Neural cell (in vitro differentiated cells): ENCODE data around the gene PIP5K1B. TPM values are rescaled to one million over a fixed set of nuclear protein-coding genes. Genes with fewer than 3 reads are reported as not detected.

Experiments used
- H2AFZ ChIP-seq: fragments of 200-600, 300-800 bp; sonication (generic), shearing (Covaris generic); 2 replicates; pipeline ENCODE4 v1.6.0; 2014; ENCODE audit warnings: low read depth, mild to moderate bottlenecking, antibody characterized with exemption, low read length, moderate library complexity
- H3F3A ChIP-seq: fragments of 200-600 bp; shearing (Covaris generic); 2 replicates; pipeline ENCODE4 v1.6.1; 2016; ENCODE audit warnings: mild to moderate bottlenecking, moderate library complexity, mixed read lengths, antibody characterized with exemption, low read length; ENCODE audit not compliant: insufficient read depth, poor library complexity, severe bottlenecking
- H3K27ac ChIP-seq: fragments of 200-600, 300-800 bp; sonication (generic), shearing (Covaris generic); 2 replicates; pipeline ENCODE4 v1.5.1; 2014; ENCODE audit warnings: mild to moderate bottlenecking, low read length, moderate library complexity
- H3K27me3 ChIP-seq: fragments of 300-800, 200-600 bp; sonication (generic), shearing (Covaris generic); 2 replicates; pipeline ENCODE4 v1.6.0; 2014; ENCODE audit warnings: mild to moderate bottlenecking, low read depth, low read length, moderate library complexity; ENCODE audit not compliant: insufficient read depth
- H3K36me3 ChIP-seq: fragments of 300-800, 200-600 bp; sonication (generic), shearing (Covaris generic); 2 replicates; pipeline ENCODE4 v1.5.1; 2014; ENCODE audit warnings: mild to moderate bottlenecking, antibody characterized with exemption, low read length, moderate library complexity; ENCODE audit not compliant: insufficient read depth
- H3K4me2 ChIP-seq: fragments of 300-800, 200-600 bp; sonication (generic), shearing (Covaris generic); 2 replicates; pipeline ENCODE4 v1.6.0; 2014; ENCODE audit warnings: mild to moderate bottlenecking, low read length
- H3K4me3 ChIP-seq: fragments of 300-800, 200-600 bp; sonication (generic), shearing (Covaris generic); 2 replicates; pipeline ENCODE4 v1.5.1; 2014; ENCODE audit warnings: mild to moderate bottlenecking, low read length, moderate library complexity
- H3K79me2 ChIP-seq: fragments of 200-600 bp; shearing (Covaris generic); replicated peaks from 2 replicates; pipeline ENCODE4 v1.6.0; 2014; ENCODE audit warnings: mild to moderate bottlenecking, low read length, moderate library complexity; ENCODE audit not compliant: insufficient read depth
- H3K9ac ChIP-seq: fragments of 300-800, 200-600 bp; sonication (generic), shearing (Covaris generic); 2 replicates; pipeline ENCODE4 v1.6.1; 2016; ENCODE audit warnings: mild to moderate bottlenecking, low read length, mixed read lengths
- H3K9me2 ChIP-seq: fragments of 200-600 bp; shearing (Covaris generic); 2 replicates; pipeline ENCODE4 v1.6.1; 2016; ENCODE audit warnings: mild to moderate bottlenecking, low read length, mixed read lengths; ENCODE audit not compliant: insufficient read depth
- H3K9me3 ChIP-seq: fragments of 200-600, 300-800 bp; sonication (generic), shearing (Covaris generic); 2 replicates; pipeline ENCODE4 v1.6.1; 2016; ENCODE audit warnings: mild to moderate bottlenecking, mixed run types, low read length, moderate library complexity, mixed read lengths
- H4K20me1 ChIP-seq: fragments of 200-600 bp; shearing (Covaris generic); 2 replicates; pipeline ENCODE4 v1.6.1; 2016; ENCODE audit warnings: mild to moderate bottlenecking, mixed run types; ENCODE audit not compliant: insufficient read depth
- EP300 ChIP-seq: fragments of 450-650 bp; conservative IDR thresholded peaks from 2 replicates; pipeline ENCODE4 v1.6.1; 2014; ENCODE audit warnings: antibody characterized with exemption, mild to moderate bottlenecking, moderate library complexity; ENCODE audit not compliant: poor library complexity, severe bottlenecking
- EZH2 ChIP-seq: fragments of 200-600, 300-800 bp; shearing (Covaris generic), sonication (generic); IDR thresholded peaks from 2 replicates; pipeline ENCODE4 v1.6.1; 2014; ENCODE audit warnings: antibody characterized with exemption, low read length, borderline replicate concordance, mild to moderate bottlenecking; ENCODE audit not compliant: insufficient read depth, poor library complexity, severe bottlenecking
- MXI1 ChIP-seq: fragments of 450-650 bp; conservative IDR thresholded peaks from 2 replicates; pipeline ENCODE4 v1.6.1; 2014; ENCODE audit warnings: antibody characterized with exemption, mild to moderate bottlenecking; ENCODE audit not compliant: poor library complexity, severe bottlenecking
- POLR2AphosphoS5 ChIP-seq: IDR thresholded peaks from 2 replicates; pipeline ENCODE4 v1.6.1; 2012
- RAD21 ChIP-seq: fragments of 450-650 bp; conservative IDR thresholded peaks from 2 replicates; pipeline ENCODE4 v1.6.1; 2014; ENCODE audit warnings: antibody characterized with exemption, mild to moderate bottlenecking, moderate library complexity
- SMC3 ChIP-seq: fragments of 450-650 bp; conservative IDR thresholded peaks from 2 replicates; pipeline ENCODE4 v1.6.1; 2014; ENCODE audit warnings: antibody characterized with exemption, mild to moderate bottlenecking, moderate library complexity; ENCODE audit not compliant: poor library complexity
- TAF1 ChIP-seq: IDR thresholded peaks from 2 replicates; pipeline ENCODE4 v1.6.1; 2012; ENCODE audit warnings: low read depth
- polyA plus RNA-seq: library from polyadenylated mRNA; depleted of rRNA; stranded (reverse); fragments of >200 nt; gene quantifications from 2 replicates; pipeline ENCODE4 v1.2.3, GENCODE V29; 2014
- TF ChIP-seq, protein P1 (sequence below): fragments of 450-650 bp; IDR thresholded peaks from 2 replicates; pipeline ENCODE4 v1.5.1; 2014; ENCODE audit warnings: antibody characterized with exemption, mild to moderate bottlenecking, moderate library complexity; ENCODE audit not compliant: poor library complexity, severe bottlenecking
- TF ChIP-seq, protein P2 (sequence below): IDR thresholded peaks from 2 replicates; pipeline ENCODE4 v1.6.1; 2012; ENCODE audit warnings: borderline replicate concordance

The PIP5K1B gene
- polyA plus RNA-seq, 1 donor from 2014 or later = 1.5 TPM

DNA sequence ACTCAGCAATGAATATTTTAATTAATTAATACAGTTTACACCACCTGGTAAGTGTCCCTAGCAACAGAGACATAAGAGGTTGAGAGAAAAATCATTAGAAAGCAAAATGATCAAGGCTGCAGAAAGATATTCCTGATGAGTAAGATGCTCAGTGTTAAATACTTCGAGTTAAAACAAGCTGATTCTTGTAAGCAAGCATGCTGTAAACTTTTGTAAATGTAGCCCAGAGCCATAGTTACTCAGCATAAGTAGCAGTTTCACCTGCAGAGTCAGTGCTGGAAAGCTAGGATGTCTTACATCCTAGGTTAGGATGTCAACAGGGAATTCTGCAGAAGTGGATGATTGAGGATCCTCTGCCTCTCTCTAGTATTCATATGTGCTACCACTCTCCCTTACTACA is 304.7 kb downstream of the PIP5K1B start:
- Histone ChIP-seq H2AFZ (no peak overlapping the region), H3K27me3 (no peaks in the 10 kb centered on the region)

DNA sequence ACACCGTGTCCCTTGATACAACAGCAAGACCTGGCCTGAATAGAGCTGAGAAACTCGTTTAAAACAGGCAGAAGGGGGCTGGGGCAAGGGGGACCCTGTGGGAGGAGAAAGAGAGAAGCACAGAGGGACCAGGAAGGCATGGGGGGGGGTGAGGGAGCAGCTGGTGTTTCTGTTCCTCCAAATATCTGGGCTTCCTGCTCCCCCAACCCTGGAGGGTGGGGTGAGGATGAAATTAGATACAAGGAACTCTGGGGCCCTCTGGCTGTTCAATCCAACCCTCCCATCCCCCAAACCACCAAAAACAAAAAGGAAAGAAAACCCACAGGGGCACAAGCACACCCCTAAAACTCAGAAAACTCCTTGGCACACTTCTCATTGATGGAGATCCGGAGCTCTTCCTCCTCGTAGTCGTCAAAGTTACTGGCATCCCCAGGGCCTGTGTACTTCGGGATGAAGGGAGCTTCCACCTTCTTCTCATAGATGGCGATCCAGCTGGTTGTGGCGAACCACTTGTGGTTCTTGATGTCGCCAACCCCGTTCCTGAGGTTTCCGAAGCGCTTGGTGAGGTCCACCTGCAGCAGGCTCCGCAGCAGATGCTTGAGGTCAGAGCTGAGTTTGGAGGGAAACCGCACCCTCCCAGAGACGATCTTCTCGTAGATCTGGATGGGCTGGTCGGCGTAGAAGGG is 307.8 kb downstream of the PIP5K1B start:
- Histone ChIP-seq H3K9ac (no peak overlapping the region), H3K27me3 (no peaks in the 10 kb centered on the region), H4K20me1 (no peaks in the 10 kb centered on the region), H3K4me2 (no peak overlapping the region), H3F3A (no peaks in the 10 kb centered on the region), H2AFZ (no peak overlapping the region), H3K9me3 (peaks cover 5% of the 10 kb centered on the region), H3K79me2 (no peaks in the 10 kb centered on the region), H3K36me3 (no peaks in the 10 kb centered on the region), H3K27ac (no peak overlapping the region), H3K4me3 (no peak overlapping the region), H3K9me2 (no peaks in the 10 kb centered on the region)
- TF ChIP-seq POLR2AphosphoS5 = no peak
- TF ChIP-seq TAF1 = no peak
- no peak for TF ChIP-seq MXI1
- TF ChIP-seq, protein P1, sequence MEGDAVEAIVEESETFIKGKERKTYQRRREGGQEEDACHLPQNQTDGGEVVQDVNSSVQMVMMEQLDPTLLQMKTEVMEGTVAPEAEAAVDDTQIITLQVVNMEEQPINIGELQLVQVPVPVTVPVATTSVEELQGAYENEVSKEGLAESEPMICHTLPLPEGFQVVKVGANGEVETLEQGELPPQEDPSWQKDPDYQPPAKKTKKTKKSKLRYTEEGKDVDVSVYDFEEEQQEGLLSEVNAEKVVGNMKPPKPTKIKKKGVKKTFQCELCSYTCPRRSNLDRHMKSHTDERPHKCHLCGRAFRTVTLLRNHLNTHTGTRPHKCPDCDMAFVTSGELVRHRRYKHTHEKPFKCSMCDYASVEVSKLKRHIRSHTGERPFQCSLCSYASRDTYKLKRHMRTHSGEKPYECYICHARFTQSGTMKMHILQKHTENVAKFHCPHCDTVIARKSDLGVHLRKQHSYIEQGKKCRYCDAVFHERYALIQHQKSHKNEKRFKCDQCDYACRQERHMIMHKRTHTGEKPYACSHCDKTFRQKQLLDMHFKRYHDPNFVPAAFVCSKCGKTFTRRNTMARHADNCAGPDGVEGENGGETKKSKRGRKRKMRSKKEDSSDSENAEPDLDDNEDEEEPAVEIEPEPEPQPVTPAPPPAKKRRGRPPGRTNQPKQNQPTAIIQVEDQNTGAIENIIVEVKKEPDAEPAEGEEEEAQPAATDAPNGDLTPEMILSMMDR = no peak
- no peak for TF ChIP-seq EZH2
- TF ChIP-seq, protein P2, sequence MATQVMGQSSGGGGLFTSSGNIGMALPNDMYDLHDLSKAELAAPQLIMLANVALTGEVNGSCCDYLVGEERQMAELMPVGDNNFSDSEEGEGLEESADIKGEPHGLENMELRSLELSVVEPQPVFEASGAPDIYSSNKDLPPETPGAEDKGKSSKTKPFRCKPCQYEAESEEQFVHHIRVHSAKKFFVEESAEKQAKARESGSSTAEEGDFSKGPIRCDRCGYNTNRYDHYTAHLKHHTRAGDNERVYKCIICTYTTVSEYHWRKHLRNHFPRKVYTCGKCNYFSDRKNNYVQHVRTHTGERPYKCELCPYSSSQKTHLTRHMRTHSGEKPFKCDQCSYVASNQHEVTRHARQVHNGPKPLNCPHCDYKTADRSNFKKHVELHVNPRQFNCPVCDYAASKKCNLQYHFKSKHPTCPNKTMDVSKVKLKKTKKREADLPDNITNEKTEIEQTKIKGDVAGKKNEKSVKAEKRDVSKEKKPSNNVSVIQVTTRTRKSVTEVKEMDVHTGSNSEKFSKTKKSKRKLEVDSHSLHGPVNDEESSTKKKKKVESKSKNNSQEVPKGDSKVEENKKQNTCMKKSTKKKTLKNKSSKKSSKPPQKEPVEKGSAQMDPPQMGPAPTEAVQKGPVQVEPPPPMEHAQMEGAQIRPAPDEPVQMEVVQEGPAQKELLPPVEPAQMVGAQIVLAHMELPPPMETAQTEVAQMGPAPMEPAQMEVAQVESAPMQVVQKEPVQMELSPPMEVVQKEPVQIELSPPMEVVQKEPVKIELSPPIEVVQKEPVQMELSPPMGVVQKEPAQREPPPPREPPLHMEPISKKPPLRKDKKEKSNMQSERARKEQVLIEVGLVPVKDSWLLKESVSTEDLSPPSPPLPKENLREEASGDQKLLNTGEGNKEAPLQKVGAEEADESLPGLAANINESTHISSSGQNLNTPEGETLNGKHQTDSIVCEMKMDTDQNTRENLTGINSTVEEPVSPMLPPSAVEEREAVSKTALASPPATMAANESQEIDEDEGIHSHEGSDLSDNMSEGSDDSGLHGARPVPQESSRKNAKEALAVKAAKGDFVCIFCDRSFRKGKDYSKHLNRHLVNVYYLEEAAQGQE = no peak
- TF ChIP-seq EP300 = no peak
- no peak for TF ChIP-seq SMC3
- TF ChIP-seq RAD21 = no peak

More for the DNA sequence above, 304.7 kb downstream of the PIP5K1B start:
- Histone ChIP-seq H3K9me3 (peaks cover 5% of the 10 kb centered on the region), H4K20me1 (no peaks in the 10 kb centered on the region), H3K9ac (no peak overlapping the region), H3K36me3 (no peaks in the 10 kb centered on the region), H3K9me2 (no peaks in the 10 kb centered on the region), H3K27ac (no peak overlapping the region), H3F3A (no peaks in the 10 kb centered on the region), H3K4me3 (no peak overlapping the region), H3K4me2 (no peak overlapping the region), H3K79me2 (no peaks in the 10 kb centered on the region)
- TF ChIP-seq POLR2AphosphoS5 (no peak), SMC3 (no peak)
- TF ChIP-seq, protein P2 = no peak
